IMR-90 (cell line): ENCODE data around the gene TIGIT.

Source experiments
- CEBPB ChIP-seq: IDR thresholded peaks from 2 replicates; pipeline ENCODE4 v1.6.1; 2012; ENCODE audit warnings: low read depth, low read length, improper control_type of control experiment
- CTCF ChIP-seq: conservative IDR thresholded peaks from 2 replicates; pipeline ENCODE4 v1.5.1; 2012; ENCODE audit warnings: mild to moderate bottlenecking, low read depth, low read length, improper control_type of control experiment
- POLR2A ChIP-seq: IDR thresholded peaks from 2 replicates; pipeline ENCODE4 v1.6.1; 2012; ENCODE audit warnings: mild to moderate bottlenecking, low read depth, low read length

- TF ChIP-seq POLR2A (no peak), CTCF (no peak), CEBPB (no peak)
Measured at GRCh38 chr3:114307832-114308231, 14.0 kb downstream of the TIGIT start.
